Right lobe of liver (tissue), 6 donors: Measurements from ENCODE around the gene ROR2. TPM values are rescaled to one million over a fixed set of nuclear protein-coding genes. Genes with fewer than 3 reads are reported as not detected.

ENCODE experiments used
- ATAC-seq, 4 donors: fragments of 200-7000 bp; cut with Tn5 transposase; one replicate each; pipeline ENCODE4 v1.9.1; 2020; ENCODE audit warnings: mild to moderate bottlenecking in 4 of 4, moderate library complexity in 4 of 4
- DNase-seq, 3 donors: peaks; one replicate each; pipeline ENCODE4 v3.0.0-alpha.2; 2020
- H3K27ac ChIP-seq, 3 donors: fragments of 200-600 bp; one replicate each; pipeline ENCODE4 v1.8.0; 2022
- H3K27me3 ChIP-seq, 2 donors: fragments of 200-600 bp; one replicate each; pipeline ENCODE4 v1.8.0; 2022
- H3K36me3 ChIP-seq, 4 donors: fragments of 200-600 bp; sonication (generic) in 1 of 4; one replicate each; pipeline versions ENCODE4 v1.5.1 to v1.8.0; 2017 to 2022; ENCODE audit warnings: control low read depth in 1 of 4
- H3K4me1 ChIP-seq, 4 donors: fragments of 200-600 bp; sonication (generic) in 1 of 4; one replicate each; pipeline versions ENCODE4 v1.5.1 to v1.8.0; 2017 to 2022; ENCODE audit warnings: control low read depth in 1 of 4
- H3K4me3 ChIP-seq, 3 donors: fragments of 200-600 bp; one replicate each; pipeline ENCODE4 v1.8.0; 2022
- H3K9me3 ChIP-seq, 4 donors: fragments of 200-600 bp; sonication (generic) in 1 of 4; one replicate each; pipeline versions ENCODE4 v1.5.1 to v1.8.0; 2017 to 2022; ENCODE audit warnings: control low read depth in 1 of 4
- CTCF ChIP-seq, 4 donors: fragments of 200-600 bp in 3 of 4; fragments of 450-650 bp in 1 of 4; IDR thresholded peaks; one replicate each; pipeline versions ENCODE4 v1.5.1 to v1.8.0; 2016 to 2022; ENCODE audit warnings: antibody characterized with exemption in 4 of 4, mild to moderate bottlenecking in 2 of 4
- POLR2A ChIP-seq: fragments of 450-650 bp; IDR thresholded peaks from one replicate; pipeline ENCODE4 v1.6.1; 2017; ENCODE audit warnings: antibody characterized with exemption, mild to moderate bottlenecking
- WGBS: methylation state at CpG from one replicate; pipeline ENCODE4 v1.1.6; 2018; ENCODE audit warnings: low coverage, low lambda C conversion rate; ENCODE audit not compliant: insufficient coverage; ENCODE audit errors: missing lambda C conversion rate; 5-methylcytosine and 5-hydroxymethylcytosine counted together
- intact Hi-C, 2 donors: fragments of 100-400 bp; cut with DNase I; formaldehyde crosslinking; loops; one replicate each; pipeline versions ENCODE4 v1.11.2 to v1.14.1; 2022
- total RNA-seq, 6 experiments: library from RNA; depleted of rRNA in 2 of 6; stranded (reverse); fragments of >200 nt in 2 of 6; fragmentation: NEBNext Ultra II Directional in 3 of 6; extraction: Animal tissue kit (Norgen Biotek cat#: 25700) in 3 of 6; gene quantifications; one replicate each; pipeline versions ENCODE4 v1.1.0 to v1.2.4, GENCODE V29; 2016 to 2023
- donor health status: DM: no; HTN: yes; CAD: no.
- donor health status: DM: no; HTN: no; CAD: no.
- donor health status: DM: no; HTN: no; CAD: no.
- donor health status: DM: no; HTN: yes; CAD: no.
- donor health status: DM: no; HTN: yes; CAD: no.

Gene ROR2
- total RNA-seq, 6 experiments from 2014 or later: 0.12 to 1.2 (median 0.49) TPM; not detected in 1

GRCh38 chr9:91948101-91948596 is 1.9 kb downstream of the ROR2 start:
- ATAC-seq (no peak), DNase-seq (no peak)
- no peak overlapping the region for H3K27ac ChIP-seq
- H3K27me3 ChIP-seq: peaks cover 0 to 34% of the 10 kb centered on the region in 2 donors
- H3K4me1 ChIP-seq: peaks cover 0 to 20% (median 0%) of the 10 kb centered on the region in 4 donors
- no peak for TF ChIP-seq POLR2A
- no peak for TF ChIP-seq CTCF (IDR thresholded peaks at IDR 0.05)
- H3K4me3 ChIP-seq: no peak overlapping the region
- intact Hi-C loops: no loop called here
- no peaks in the 10 kb centered on the region for H3K36me3 ChIP-seq
- no peaks in the 10 kb centered on the region for H3K9me3 ChIP-seq
- 17% methylated on average over 10 of the region's 12 CpGs for WGBS

GRCh38 chr9:91946653-91947488 is 3.2 kb downstream of the ROR2 start:
- 75% methylated on average over 5 of the region's 5 CpGs for WGBS
- Histone ChIP-seq H3K9me3 (no peaks in the 10 kb centered on the region), H3K36me3 (no peaks in the 10 kb centered on the region), H3K27me3 (peaks cover 0 to 34% of the 10 kb centered on the region in 2 donors), H3K27ac (no peak overlapping the region), H3K4me3 (no peak overlapping the region), H3K4me1 (peaks cover 0 to 20% (median 0%) of the 10 kb centered on the region in 4 donors)
- DNase-seq (no peak), ATAC-seq (no peak)
- intact Hi-C loops: no loop called here
- TF ChIP-seq POLR2A (no peak), CTCF (IDR thresholded peaks at IDR 0.05) (no peak)

- 36% methylated on average over 5 of the region's 5 CpGs for WGBS
- Histone ChIP-seq H3K27ac (no peak overlapping the region), H3K4me1 (peaks cover 0 to 20% (median 0%) of the 10 kb centered on the region in 4 donors), H3K36me3 (no peaks in the 10 kb centered on the region), H3K9me3 (no peaks in the 10 kb centered on the region), H3K27me3 (peaks cover 0 to 29% of the 10 kb centered on the region in 2 donors), H3K4me3 (no peak overlapping the region)
- no peak for TF ChIP-seq POLR2A
- TF ChIP-seq CTCF (IDR thresholded peaks at IDR 0.05): no peak
- intact Hi-C loops: no loop called here
- DNase-seq: no peak
- ATAC-seq: no peak
Measured at GRCh38 chr9:91946196-91946595, 3.8 kb downstream of the ROR2 start.

- peaks cover 0 to 18% (median 0%) of the 10 kb centered on the region in 4 donors for H3K4me1 ChIP-seq
- intact Hi-C loops: no loop called here
- no peaks in the 10 kb centered on the region for H3K36me3 ChIP-seq
- peaks cover 0 to 27% of the 10 kb centered on the region in 2 donors for H3K27me3 ChIP-seq
- ATAC-seq (no peak), DNase-seq (no peak)
- no peak overlapping the region for H3K4me3 ChIP-seq
- H3K9me3 ChIP-seq: no peaks in the 10 kb centered on the region
- no peak overlapping the region for H3K27ac ChIP-seq
- WGBS: 33% methylated on average over 9 of the region's 10 CpGs
- TF ChIP-seq CTCF (IDR thresholded peaks at IDR 0.05) (no peak), POLR2A (no peak)
Measured at GRCh38 chr9:91945277-91946085, 4.5 kb downstream of the ROR2 start.
